Gastrocnemius medialis (tissue), 4 donors: ENCODE measurements around the gene WNT2.

Experiments used
- CTCF ChIP-seq, 5 experiments: fragments of 450-650 bp in 3 of 5; fragments of 200-600 bp in 2 of 5; sonication (generic) in 2 of 5; IDR thresholded peaks in 4 of 5; conservative IDR thresholded peaks in 1 of 5; 1 replicate in 4 of 5; 2 replicates in 1 of 5; pipeline ENCODE4 v1.5.1; 2016 to 2019; ENCODE audit warnings: antibody characterized with exemption in 5 of 5, mild to moderate bottlenecking in 3 of 5, moderate library complexity in 3 of 5
- POLR2A ChIP-seq, 2 donors: fragments of 450-650 bp; IDR thresholded peaks; one replicate each; pipeline ENCODE4 v1.6.1; 2017; ENCODE audit warnings: antibody characterized with exemption in 2 of 2, mild to moderate bottlenecking in 2 of 2, moderate library complexity in 2 of 2

DNA sequence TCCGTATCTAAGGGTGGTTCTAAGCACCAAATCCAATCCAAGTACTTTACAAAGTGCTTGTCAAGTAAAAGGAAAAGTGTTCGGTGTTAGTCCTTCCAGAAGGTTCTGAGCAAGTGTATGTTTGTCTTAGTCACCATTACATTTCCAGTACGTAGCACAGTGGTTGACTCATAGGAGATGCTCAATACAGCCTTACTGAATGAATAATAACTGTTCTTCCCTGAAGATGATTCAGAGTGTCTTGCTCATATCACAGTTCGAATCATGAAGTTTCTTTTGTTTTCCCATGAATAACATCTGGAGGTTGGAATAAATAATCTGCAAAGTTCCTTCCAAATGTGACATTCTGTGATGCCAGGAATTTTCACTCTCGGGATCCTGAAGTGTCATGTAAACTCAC is 53.4 kb downstream of the WNT2 start:
- no peak for TF ChIP-seq CTCF (IDR thresholded peaks at IDR 0.05 in 4 of 5, conservative IDR thresholded peaks at IDR 0.05 in 1 of 5)
- TF ChIP-seq POLR2A (IDR thresholded peaks at IDR 0.05): no peak
